ENCODE results near the gene ESPNL. TPM values are rescaled to one million over a fixed set of nuclear protein-coding genes. Genes with fewer than 3 reads are reported as not detected.

ESPNL gene
- total RNA-seq, 1 experiment from 2014 or later = 1.1 TPM

DNA sequence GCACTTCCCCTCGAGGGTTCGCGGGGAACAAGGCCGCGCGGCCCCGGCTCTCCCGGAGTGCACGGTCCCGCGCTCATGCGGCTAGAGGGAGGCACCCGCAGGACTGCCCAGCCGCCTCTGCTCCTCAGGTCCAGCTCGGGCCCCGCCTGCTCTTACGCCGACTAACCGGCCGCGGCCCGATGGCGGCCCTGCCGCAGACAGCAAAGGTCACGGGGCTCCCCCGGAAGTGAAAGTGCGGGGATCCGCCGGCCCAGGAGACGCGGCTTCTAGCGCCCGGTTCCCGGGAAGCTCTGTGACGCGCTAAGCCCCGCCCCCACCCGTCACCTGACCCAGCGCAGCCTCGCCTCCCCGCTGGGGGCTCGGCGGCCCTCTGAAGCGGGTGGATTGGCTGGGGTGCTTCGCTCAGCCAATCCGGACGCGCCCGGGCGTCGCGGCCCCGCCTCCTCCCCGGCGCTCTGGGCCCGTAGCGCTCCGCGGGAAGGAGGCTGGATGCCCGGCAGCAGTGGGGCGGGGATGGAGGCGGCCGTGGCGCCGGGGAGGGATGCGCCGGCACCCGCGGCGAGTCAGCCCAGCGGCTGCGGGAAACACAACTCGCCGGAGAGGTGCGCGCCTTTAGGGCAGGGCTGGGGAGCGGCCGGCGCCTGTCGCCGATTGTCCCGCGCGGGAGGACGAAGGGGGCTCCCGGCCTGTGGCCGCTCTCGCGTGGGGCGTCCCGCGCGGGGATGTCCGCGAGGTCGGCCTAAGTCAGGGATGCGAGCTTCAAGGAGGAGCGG is 39.4 kb upstream of the ESPNL start, which contains the start of gene SCLY:
TSS of gene SCLY (plus strand) at position 460 of the 773 bp plus-strand sequence. CDS start at position 514, 54 bp downstream.
- peak within 1 kb of the TSS; percentile 89 for H3K4me3 Mint-ChIP-seq
- H3K4me1 Mint-ChIP-seq = peaks cover 33% of the 10 kb centered on the region
- H3K36me3 Mint-ChIP-seq = peaks cover 21% of the 10 kb centered on the region
- no peaks in the 10 kb centered on the region for H3K27me3 Mint-ChIP-seq (ENCODE audit: low read depth)
- H3K27ac Mint-ChIP-seq = peak within 1 kb of the TSS; percentile 96
- CTCF ChIA-PET = interaction anchor here (0.5 to 1.7 kb wide), 8 partner anchors 30 to 202 kb away, joined by 3 to 9 read pairs (median 4); no protein-coding TSS in a partner anchor
- POLR2A ChIA-PET = interaction anchor here (0.6 to 1.0 kb wide), 6 partner anchors 9 to 333 kb away, joined by 3 to 4 read pairs (median 3); no protein-coding TSS in a partner anchor
- peaks cover 8% of the 10 kb centered on the region for H3K9me3 Mint-ChIP-seq
- ATAC-seq = peak; percentile 96
- DNase-seq (ENCODE audit: low spot score) = peak; percentile 96
- peak; percentile 25; the same call in 1 of the 2 replicates for TF ChIP-seq ZNF317 (CRISPR knock-in tag; IDR thresholded peaks at IDR 0.05; ENCODE audit: borderline replicate concordance, low read depth)
- TF ChIP-seq, protein P1, sequence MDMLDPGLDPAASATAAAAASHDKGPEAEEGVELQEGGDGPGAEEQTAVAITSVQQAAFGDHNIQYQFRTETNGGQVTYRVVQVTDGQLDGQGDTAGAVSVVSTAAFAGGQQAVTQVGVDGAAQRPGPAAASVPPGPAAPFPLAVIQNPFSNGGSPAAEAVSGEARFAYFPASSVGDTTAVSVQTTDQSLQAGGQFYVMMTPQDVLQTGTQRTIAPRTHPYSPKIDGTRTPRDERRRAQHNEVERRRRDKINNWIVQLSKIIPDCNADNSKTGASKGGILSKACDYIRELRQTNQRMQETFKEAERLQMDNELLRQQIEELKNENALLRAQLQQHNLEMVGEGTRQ (CRISPR knock-in tag; IDR thresholded peaks at IDR 0.05) = peak; percentile 97
- TF ChIP-seq, protein P2, sequence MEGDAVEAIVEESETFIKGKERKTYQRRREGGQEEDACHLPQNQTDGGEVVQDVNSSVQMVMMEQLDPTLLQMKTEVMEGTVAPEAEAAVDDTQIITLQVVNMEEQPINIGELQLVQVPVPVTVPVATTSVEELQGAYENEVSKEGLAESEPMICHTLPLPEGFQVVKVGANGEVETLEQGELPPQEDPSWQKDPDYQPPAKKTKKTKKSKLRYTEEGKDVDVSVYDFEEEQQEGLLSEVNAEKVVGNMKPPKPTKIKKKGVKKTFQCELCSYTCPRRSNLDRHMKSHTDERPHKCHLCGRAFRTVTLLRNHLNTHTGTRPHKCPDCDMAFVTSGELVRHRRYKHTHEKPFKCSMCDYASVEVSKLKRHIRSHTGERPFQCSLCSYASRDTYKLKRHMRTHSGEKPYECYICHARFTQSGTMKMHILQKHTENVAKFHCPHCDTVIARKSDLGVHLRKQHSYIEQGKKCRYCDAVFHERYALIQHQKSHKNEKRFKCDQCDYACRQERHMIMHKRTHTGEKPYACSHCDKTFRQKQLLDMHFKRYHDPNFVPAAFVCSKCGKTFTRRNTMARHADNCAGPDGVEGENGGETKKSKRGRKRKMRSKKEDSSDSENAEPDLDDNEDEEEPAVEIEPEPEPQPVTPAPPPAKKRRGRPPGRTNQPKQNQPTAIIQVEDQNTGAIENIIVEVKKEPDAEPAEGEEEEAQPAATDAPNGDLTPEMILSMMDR (IDR thresholded peaks at IDR 0.05) = no peak
- TF ChIP-seq, protein P3, sequence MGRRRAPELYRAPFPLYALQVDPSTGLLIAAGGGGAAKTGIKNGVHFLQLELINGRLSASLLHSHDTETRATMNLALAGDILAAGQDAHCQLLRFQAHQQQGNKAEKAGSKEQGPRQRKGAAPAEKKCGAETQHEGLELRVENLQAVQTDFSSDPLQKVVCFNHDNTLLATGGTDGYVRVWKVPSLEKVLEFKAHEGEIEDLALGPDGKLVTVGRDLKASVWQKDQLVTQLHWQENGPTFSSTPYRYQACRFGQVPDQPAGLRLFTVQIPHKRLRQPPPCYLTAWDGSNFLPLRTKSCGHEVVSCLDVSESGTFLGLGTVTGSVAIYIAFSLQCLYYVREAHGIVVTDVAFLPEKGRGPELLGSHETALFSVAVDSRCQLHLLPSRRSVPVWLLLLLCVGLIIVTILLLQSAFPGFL (CRISPR knock-in tag; IDR thresholded peaks at IDR 0.05; ENCODE audit: borderline replicate concordance) = 0 out of 2 replicates have a peak, but pooled peaks have one; percentile 54
- TF ChIP-seq NR1H2 (CRISPR knock-in tag; IDR thresholded peaks at IDR 0.05) = no peak
- peak; percentile 77 for TF ChIP-seq NFYB (CRISPR knock-in tag; conservative IDR thresholded peaks at IDR 0.05; ENCODE audit: low read depth)
- TF ChIP-seq HMGA2 (CRISPR knock-in tag; IDR thresholded peaks at IDR 0.05) = no peak
- TF ChIP-seq ELF4 (CRISPR knock-in tag; IDR thresholded peaks at IDR 0.05; ENCODE audit: low read depth) = no peak
- TF ChIP-seq, protein P4, sequence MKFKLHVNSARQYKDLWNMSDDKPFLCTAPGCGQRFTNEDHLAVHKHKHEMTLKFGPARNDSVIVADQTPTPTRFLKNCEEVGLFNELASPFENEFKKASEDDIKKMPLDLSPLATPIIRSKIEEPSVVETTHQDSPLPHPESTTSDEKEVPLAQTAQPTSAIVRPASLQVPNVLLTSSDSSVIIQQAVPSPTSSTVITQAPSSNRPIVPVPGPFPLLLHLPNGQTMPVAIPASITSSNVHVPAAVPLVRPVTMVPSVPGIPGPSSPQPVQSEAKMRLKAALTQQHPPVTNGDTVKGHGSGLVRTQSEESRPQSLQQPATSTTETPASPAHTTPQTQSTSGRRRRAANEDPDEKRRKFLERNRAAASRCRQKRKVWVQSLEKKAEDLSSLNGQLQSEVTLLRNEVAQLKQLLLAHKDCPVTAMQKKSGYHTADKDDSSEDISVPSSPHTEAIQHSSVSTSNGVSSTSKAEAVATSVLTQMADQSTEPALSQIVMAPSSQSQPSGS (CRISPR knock-in tag; IDR thresholded peaks at IDR 0.05; ENCODE audit: borderline replicate concordance, low read depth) = no peak
- TF ChIP-seq ESRRA (CRISPR knock-in tag; IDR thresholded peaks at IDR 0.05; ENCODE audit: borderline replicate concordance) = peak; percentile 52; the same call in 1 of the 2 replicates
- TF ChIP-seq, protein P5, sequence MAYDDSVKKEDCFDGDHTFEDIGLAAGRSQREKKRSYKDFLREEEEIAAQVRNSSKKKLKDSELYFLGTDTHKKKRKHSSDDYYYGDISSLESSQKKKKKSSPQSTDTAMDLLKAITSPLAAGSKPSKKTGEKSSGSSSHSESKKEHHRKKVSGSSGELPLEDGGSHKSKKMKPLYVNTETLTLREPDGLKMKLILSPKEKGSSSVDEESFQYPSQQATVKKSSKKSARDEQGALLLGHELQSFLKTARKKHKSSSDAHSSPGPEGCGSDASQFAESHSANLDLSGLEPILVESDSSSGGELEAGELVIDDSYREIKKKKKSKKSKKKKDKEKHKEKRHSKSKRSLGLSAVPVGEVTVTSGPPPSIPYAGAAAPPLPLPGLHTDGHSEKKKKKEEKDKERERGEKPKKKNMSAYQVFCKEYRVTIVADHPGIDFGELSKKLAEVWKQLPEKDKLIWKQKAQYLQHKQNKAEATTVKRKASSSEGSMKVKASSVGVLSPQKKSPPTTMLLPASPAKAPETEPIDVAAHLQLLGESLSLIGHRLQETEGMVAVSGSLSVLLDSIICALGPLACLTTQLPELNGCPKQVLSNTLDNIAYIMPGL (CRISPR knock-in tag; IDR thresholded peaks at IDR 0.05) = peak; percentile 82; the same call in 1 of the 2 replicates
- TF ChIP-seq, protein P6, sequence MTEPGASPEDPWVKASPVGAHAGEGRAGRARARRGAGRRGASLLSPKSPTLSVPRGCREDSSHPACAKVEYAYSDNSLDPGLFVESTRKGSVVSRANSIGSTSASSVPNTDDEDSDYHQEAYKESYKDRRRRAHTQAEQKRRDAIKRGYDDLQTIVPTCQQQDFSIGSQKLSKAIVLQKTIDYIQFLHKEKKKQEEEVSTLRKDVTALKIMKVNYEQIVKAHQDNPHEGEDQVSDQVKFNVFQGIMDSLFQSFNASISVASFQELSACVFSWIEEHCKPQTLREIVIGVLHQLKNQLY (CRISPR knock-in tag; IDR thresholded peaks at IDR 0.05) = peak; percentile 8; the same call in 1 of the 2 replicates
- TF ChIP-seq, protein P7, sequence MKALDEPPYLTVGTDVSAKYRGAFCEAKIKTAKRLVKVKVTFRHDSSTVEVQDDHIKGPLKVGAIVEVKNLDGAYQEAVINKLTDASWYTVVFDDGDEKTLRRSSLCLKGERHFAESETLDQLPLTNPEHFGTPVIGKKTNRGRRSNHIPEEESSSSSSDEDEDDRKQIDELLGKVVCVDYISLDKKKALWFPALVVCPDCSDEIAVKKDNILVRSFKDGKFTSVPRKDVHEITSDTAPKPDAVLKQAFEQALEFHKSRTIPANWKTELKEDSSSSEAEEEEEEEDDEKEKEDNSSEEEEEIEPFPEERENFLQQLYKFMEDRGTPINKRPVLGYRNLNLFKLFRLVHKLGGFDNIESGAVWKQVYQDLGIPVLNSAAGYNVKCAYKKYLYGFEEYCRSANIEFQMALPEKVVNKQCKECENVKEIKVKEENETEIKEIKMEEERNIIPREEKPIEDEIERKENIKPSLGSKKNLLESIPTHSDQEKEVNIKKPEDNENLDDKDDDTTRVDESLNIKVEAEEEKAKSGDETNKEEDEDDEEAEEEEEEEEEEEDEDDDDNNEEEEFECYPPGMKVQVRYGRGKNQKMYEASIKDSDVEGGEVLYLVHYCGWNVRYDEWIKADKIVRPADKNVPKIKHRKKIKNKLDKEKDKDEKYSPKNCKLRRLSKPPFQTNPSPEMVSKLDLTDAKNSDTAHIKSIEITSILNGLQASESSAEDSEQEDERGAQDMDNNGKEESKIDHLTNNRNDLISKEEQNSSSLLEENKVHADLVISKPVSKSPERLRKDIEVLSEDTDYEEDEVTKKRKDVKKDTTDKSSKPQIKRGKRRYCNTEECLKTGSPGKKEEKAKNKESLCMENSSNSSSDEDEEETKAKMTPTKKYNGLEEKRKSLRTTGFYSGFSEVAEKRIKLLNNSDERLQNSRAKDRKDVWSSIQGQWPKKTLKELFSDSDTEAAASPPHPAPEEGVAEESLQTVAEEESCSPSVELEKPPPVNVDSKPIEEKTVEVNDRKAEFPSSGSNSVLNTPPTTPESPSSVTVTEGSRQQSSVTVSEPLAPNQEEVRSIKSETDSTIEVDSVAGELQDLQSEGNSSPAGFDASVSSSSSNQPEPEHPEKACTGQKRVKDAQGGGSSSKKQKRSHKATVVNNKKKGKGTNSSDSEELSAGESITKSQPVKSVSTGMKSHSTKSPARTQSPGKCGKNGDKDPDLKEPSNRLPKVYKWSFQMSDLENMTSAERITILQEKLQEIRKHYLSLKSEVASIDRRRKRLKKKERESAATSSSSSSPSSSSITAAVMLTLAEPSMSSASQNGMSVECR (CRISPR knock-in tag; IDR thresholded peaks at IDR 0.05; ENCODE audit: borderline replicate concordance) = peak; percentile 33; the same call in 1 of the 2 replicates
- TF ChIP-seq, protein P8, sequence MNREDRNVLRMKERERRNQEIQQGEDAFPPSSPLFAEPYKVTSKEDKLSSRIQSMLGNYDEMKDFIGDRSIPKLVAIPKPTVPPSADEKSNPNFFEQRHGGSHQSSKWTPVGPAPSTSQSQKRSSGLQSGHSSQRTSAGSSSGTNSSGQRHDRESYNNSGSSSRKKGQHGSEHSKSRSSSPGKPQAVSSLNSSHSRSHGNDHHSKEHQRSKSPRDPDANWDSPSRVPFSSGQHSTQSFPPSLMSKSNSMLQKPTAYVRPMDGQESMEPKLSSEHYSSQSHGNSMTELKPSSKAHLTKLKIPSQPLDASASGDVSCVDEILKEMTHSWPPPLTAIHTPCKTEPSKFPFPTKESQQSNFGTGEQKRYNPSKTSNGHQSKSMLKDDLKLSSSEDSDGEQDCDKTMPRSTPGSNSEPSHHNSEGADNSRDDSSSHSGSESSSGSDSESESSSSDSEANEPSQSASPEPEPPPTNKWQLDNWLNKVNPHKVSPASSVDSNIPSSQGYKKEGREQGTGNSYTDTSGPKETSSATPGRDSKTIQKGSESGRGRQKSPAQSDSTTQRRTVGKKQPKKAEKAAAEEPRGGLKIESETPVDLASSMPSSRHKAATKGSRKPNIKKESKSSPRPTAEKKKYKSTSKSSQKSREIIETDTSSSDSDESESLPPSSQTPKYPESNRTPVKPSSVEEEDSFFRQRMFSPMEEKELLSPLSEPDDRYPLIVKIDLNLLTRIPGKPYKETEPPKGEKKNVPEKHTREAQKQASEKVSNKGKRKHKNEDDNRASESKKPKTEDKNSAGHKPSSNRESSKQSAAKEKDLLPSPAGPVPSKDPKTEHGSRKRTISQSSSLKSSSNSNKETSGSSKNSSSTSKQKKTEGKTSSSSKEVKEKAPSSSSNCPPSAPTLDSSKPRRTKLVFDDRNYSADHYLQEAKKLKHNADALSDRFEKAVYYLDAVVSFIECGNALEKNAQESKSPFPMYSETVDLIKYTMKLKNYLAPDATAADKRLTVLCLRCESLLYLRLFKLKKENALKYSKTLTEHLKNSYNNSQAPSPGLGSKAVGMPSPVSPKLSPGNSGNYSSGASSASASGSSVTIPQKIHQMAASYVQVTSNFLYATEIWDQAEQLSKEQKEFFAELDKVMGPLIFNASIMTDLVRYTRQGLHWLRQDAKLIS (CRISPR knock-in tag; IDR thresholded peaks at IDR 0.05; ENCODE audit: borderline replicate concordance) = peak; percentile 68; the same call in 1 of the 2 replicates

Data from WTC11 (cell line).